ENCODE measurements around the gene SEPHS2.

SEPHS2 gene

DNA sequence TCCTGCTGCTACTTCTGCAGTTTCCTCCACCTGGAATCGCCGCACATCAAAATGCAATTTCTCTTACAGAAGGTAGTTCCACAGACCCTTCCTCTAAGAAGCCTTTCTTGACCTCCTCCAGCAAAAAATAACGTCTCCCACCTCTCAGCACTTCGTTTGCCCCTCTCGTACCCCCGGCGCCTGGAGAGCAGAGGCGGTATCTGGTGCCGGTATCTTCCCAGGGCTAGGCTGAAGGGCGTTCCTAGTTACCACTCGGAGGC lies 16.3 kb downstream of the SEPHS2 start (continued):
- TF ChIP-seq, protein P1, sequence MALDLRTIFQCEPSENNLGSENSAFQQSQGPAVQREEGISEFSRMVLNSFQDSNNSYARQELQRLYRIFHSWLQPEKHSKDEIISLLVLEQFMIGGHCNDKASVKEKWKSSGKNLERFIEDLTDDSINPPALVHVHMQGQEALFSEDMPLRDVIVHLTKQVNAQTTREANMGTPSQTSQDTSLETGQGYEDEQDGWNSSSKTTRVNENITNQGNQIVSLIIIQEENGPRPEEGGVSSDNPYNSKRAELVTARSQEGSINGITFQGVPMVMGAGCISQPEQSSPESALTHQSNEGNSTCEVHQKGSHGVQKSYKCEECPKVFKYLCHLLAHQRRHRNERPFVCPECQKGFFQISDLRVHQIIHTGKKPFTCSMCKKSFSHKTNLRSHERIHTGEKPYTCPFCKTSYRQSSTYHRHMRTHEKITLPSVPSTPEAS (tag by site-specific recombination; IDR thresholded peaks at IDR 0.05) = 0 out of 2 replicates have a peak, but pooled peaks have one; percentile 44
- TF ChIP-seq ZNF16 (tag by site-specific recombination; IDR thresholded peaks at IDR 0.05; ENCODE audit: low read depth) (no peak), ZNF610 (tag by site-specific recombination; IDR thresholded peaks at IDR 0.05; ENCODE audit: borderline replicate concordance) (no peak), ZNF777 (tag by site-specific recombination; IDR thresholded peaks at IDR 0.05; ENCODE audit: borderline replicate concordance) (no peak), ZNF785 (tag by site-specific recombination; IDR thresholded peaks at IDR 0.05) (no peak), ZBTB48 (tag by site-specific recombination; IDR thresholded peaks at IDR 0.05) (peak; percentile 29; the same call in 1 of the 2 replicates)
- TF ChIP-seq, protein P2, sequence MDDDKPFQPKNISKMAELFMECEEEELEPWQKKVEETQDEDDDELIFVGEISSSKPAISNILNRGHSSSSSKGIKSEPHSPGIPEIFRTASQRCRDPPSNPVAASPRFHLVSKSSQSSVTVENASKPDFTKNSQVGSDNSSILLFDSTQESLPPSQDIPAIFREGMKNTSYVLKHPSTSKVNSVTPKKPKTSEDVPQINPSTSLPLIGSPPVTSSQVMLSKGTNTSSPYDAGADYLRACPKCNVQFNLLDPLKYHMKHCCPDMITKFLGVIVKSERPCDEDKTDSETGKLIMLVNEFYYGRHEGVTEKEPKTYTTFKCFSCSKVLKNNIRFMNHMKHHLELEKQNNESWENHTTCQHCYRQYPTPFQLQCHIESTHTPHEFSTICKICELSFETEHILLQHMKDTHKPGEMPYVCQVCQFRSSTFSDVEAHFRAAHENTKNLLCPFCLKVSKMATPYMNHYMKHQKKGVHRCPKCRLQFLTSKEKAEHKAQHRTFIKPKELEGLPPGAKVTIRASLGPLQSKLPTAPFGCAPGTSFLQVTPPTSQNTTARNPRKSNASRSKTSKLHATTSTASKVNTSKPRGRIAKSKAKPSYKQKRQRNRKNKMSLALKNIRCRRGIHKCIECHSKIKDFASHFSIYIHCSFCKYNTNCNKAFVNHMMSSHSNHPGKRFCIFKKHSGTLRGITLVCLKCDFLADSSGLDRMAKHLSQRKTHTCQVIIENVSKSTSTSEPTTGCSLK (tag by site-specific recombination; IDR thresholded peaks at IDR 0.05) = no peak

DNA sequence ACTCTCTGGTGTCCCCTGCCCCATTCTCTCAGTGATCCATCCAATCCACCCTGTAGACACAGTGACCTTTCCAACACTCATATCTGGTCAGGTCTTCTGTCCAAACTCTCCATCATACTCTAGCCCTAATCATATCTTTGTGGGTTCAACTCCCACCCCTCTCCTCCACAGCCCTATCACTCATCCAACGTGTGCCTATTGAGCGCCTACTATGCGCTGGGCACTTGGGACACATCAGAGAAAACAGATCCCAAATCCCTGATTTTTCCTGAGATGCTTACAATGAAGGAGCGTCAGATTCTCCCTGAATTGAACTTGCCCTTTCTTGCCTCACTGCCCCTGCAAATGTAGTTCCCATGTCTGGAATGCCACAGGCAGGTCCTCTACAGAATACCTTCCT lies 17.6 kb downstream of the SEPHS2 start:
- Histone ChIP-seq H3K4me3 (ENCODE audit: low read depth, low read length) (no peak overlapping the region), H3K27ac (ENCODE audit: extremely low read depth, low read depth, low read length) (no peak overlapping the region), H3K9me3 (ENCODE audit: control insufficient read depth, insufficient read depth, low read depth, low read length) (no peaks in the 10 kb centered on the region), H3K4me1 (ENCODE audit: control insufficient read depth, insufficient read depth, low read length) (no peaks in the 10 kb centered on the region), H3K36me3 (ENCODE audit: control insufficient read depth in 2 of 2, insufficient read depth in 1 of 2, low read length in 2 of 2) (peaks cover 18 to 42% of the 10 kb centered on the region in 2 experiments; a peak in 2 of 3 replicates)
- CTCF ChIA-PET = interaction anchor here (1.0 kb wide), 1 partner anchor 9 kb away, joined by 3 read pairs; no protein-coding TSS in a partner anchor
- TF ChIP-seq, protein P3, sequence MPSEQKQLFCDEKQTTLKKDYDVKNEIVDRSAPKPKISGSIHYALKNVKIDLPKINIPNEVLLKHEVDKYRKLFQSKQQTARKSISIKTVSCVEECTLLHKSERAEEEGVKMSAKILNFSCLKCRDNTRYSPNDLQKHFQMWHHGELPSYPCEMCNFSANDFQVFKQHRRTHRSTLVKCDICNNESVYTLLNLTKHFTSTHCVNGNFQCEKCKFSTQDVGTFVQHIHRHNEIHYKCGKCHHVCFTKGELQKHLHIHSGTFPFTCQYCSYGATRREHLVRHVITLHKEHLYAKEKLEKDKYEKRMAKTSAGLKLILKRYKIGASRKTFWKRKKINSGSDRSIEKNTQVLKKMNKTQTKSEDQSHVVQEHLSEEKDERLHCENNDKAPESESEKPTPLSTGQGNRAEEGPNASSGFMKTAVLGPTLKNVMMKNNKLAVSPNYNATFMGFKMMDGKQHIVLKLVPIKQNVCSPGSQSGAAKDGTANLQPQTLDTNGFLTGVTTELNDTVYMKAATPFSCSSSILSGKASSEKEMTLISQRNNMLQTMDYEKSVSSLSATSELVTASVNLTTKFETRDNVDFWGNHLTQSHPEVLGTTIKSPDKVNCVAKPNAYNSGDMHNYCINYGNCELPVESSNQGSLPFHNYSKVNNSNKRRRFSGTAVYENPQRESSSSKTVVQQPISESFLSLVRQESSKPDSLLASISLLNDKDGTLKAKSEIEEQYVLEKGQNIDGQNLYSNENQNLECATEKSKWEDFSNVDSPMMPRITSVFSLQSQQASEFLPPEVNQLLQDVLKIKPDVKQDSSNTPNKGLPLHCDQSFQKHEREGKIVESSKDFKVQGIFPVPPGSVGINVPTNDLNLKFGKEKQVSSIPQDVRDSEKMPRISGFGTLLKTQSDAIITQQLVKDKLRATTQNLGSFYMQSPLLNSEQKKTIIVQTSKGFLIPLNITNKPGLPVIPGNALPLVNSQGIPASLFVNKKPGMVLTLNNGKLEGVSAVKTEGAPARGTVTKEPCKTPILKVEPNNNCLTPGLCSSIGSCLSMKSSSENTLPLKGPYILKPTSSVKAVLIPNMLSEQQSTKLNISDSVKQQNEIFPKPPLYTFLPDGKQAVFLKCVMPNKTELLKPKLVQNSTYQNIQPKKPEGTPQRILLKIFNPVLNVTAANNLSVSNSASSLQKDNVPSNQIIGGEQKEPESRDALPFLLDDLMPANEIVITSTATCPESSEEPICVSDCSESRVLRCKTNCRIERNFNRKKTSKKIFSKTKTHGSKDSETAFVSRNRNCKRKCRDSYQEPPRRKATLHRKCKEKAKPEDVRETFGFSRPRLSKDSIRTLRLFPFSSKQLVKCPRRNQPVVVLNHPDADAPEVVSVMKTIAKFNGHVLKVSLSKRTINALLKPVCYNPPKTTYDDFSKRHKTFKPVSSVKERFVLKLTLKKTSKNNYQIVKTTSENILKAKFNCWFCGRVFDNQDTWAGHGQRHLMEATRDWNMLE (tag by site-specific recombination; conservative IDR thresholded peaks at IDR 0.05; ENCODE audit: low read depth) = no peak
- TF ChIP-seq, protein P4, sequence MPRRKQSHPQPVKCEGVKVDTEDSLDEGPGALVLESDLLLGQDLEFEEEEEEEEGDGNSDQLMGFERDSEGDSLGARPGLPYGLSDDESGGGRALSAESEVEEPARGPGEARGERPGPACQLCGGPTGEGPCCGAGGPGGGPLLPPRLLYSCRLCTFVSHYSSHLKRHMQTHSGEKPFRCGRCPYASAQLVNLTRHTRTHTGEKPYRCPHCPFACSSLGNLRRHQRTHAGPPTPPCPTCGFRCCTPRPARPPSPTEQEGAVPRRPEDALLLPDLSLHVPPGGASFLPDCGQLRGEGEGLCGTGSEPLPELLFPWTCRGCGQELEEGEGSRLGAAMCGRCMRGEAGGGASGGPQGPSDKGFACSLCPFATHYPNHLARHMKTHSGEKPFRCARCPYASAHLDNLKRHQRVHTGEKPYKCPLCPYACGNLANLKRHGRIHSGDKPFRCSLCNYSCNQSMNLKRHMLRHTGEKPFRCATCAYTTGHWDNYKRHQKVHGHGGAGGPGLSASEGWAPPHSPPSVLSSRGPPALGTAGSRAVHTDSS (tag by site-specific recombination; IDR thresholded peaks at IDR 0.05) = no peak
- TF ChIP-seq ZNF114 (tag by site-specific recombination; IDR thresholded peaks at IDR 0.05) (no peak), ZNF24 (tag by site-specific recombination; IDR thresholded peaks at IDR 0.05) (no peak)
- POLR2A ChIA-PET = interaction anchor here (2.8 kb wide), 1 partner anchor 10 kb away, joined by 12 read pairs; no protein-coding TSS in a partner anchor

DNA sequence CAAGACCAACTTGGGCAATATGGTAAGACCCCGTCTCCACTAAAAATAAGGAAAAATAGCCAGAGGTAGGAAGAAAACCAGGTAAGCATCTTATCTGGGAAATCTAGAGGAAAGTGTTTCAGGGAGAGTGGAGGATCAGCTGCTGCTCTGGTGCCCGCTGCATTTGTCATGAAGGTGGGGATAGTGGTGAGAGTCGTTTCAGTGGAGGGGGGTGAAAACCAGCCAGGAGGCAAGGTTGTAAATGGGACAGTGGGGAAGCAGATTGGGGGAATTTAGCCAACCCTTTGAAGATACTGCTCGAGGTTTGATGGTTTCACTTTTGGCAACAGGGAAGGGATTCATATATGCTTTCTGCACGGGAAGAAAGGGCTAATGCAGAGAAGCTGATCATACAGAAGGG lies 24.7 kb downstream of the SEPHS2 start:
- POLR2A ChIA-PET = interaction anchor here (1.0 to 1.6 kb wide), 2 partner anchors 9 to 59 kb away, joined by 3 to 4 read pairs; partner anchors contain the start of gene DCTPP1
- TF ChIP-seq ZNF560 (tag by site-specific recombination; IDR thresholded peaks at IDR 0.05; ENCODE audit: borderline replicate concordance) (no peak), ZNF169 (tag by site-specific recombination; IDR thresholded peaks at IDR 0.05) (no peak), PRDM1 (tag by site-specific recombination; IDR thresholded peaks at IDR 0.05) (peak; percentile 99)
- Histone ChIP-seq H3K9me3 (ENCODE audit: control insufficient read depth, insufficient read depth, low read depth, low read length) (no peaks in the 10 kb centered on the region), H3K4me3 (ENCODE audit: low read depth, low read length) (no peak overlapping the region), H3K4me1 (ENCODE audit: control insufficient read depth, insufficient read depth, low read length) (peaks cover 12% of the 10 kb centered on the region), H3K27ac (ENCODE audit: extremely low read depth, low read depth, low read length) (no peak overlapping the region), H3K36me3 (ENCODE audit: control insufficient read depth in 2 of 2, insufficient read depth in 1 of 2, low read length in 2 of 2) (peaks cover 39 to 89% of the 10 kb centered on the region in 2 experiments; a peak in 2 of 3 replicates)
- CTCF ChIA-PET = interaction anchor here (0.5 to 2.7 kb wide), 4 partner anchors 9 to 209 kb away, joined by 3 to 13 read pairs (median 4); partner anchors contain the start of gene DCTPP1

Measured in HEK293 (cell line).